GM19351 (cell line): Measurements from ENCODE around the gene ADAP1.
"Not testable (repeated sequence)": the region's sequence is repeated elsewhere in the genome, so short reads cannot be mapped to it uniquely, and the experiment has no call there.

Experiments used
- ATAC-seq: cut with Tn5 transposase; IDR thresholded peaks from one replicate; pipeline ENCODE4 v1.9.1; 2021; ENCODE audit warnings: mild to moderate bottlenecking, moderate library complexity; ENCODE audit not compliant: unreplicated experiment

ADAP1 gene

GRCh38 chr7:960269-960871, 5.9 kb upstream of the ADAP1 start:
- ATAC-seq = no peak

- ATAC-seq = not testable (repeated sequence)
Observed at GRCh38 chr7:959740-960139, 5.3 kb upstream of the ADAP1 start.

- no peak for ATAC-seq
Observed at GRCh38 chr7:959271-959670, 4.8 kb upstream of the ADAP1 start.

GRCh38 chr7:958221-959200, 4.0 kb upstream of the ADAP1 start:
- no peak for ATAC-seq

DNA sequence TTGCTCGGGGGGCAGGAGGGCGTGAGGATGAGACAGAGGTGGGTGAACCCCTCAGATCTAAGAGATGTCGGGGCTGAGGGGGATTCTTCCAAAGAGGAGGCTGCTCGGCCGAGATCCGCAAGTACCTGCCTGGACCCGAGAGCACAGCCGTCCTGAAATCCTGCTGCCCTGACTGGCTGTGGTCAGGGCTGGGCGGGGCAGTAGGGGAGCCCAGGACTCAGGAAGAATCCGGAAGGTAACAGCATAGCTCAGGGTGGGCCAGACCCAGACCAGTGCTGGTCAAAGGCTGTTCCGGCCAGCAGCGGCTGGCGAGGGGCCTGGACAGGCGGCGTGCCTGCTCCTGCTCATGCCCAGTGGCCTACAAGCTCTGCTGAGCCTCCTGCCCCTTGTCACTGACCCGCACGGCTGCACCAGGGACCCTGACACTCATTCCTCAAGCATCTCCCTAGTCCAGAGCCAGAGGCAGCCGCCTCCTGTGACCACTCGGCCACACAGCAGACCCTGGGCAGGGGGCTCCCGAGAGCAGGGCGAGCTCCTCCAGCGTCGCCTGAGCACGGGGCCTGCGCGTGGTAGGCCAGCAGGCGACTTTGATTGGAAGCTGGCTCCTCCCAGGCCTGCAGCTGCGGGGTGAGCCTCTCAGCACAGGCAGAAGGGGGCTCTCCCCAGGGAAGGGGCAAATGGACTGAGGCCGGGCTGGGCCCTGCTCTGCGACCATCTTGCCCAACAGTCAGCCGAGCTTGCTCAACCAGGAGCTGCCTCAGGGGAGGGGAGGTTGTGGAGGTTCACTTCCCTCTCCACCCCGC, 3.1 kb upstream of the ADAP1 start:
- ATAC-seq = no peak

- ATAC-seq = no peak
Observed at GRCh38 chr7:956031-956430, 1.6 kb upstream of the ADAP1 start.

- ATAC-seq = peak; percentile 28
Observed at GRCh38 chr7:953547-954327, 743 bp downstream of the ADAP1 start.

GRCh38 chr7:952548-953441, 1.7 kb downstream of the ADAP1 start:
- no peak for ATAC-seq

DNA sequence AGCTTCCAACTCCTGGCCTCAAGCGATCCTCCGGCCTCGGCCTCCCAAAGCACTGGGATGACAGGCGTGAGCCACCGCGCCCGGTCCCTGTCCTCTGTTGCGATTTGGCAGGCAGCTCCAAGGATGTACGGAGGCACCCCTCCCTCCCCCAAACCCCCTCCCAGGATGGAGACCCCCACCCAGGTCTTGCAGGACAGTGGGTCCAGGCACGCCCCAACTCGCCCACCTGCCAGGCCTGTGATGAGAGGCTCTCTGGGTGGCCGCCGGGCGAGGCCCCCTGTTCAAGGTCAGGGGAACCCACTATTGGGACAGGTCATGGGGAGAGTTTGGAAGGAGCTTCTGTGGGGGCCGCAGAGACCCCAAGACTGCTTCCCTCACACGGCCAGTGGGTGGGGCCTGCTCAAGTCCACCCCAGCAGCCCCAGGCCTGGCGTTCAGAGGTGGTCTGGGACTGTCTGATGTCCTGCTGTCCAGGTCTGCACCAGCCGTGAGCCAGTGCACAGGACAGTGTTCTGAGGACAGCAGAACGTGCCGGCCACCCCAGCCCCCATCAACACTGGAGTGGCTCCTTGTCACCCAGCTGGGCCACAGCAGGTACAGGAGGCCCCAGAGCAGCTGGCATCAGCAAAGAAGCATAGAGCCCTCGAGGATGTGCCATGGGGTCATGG, 2.5 kb downstream of the ADAP1 start:
- no peak for ATAC-seq

- ATAC-seq = no peak
Observed at GRCh38 chr7:949021-949934, 5.2 kb downstream of the ADAP1 start.

- ATAC-seq = no peak
Observed at GRCh38 chr7:947391-948210, 6.9 kb downstream of the ADAP1 start.

- ATAC-seq = no peak
Observed at GRCh38 chr7:946256-946996, 8.1 kb downstream of the ADAP1 start.

DNA sequence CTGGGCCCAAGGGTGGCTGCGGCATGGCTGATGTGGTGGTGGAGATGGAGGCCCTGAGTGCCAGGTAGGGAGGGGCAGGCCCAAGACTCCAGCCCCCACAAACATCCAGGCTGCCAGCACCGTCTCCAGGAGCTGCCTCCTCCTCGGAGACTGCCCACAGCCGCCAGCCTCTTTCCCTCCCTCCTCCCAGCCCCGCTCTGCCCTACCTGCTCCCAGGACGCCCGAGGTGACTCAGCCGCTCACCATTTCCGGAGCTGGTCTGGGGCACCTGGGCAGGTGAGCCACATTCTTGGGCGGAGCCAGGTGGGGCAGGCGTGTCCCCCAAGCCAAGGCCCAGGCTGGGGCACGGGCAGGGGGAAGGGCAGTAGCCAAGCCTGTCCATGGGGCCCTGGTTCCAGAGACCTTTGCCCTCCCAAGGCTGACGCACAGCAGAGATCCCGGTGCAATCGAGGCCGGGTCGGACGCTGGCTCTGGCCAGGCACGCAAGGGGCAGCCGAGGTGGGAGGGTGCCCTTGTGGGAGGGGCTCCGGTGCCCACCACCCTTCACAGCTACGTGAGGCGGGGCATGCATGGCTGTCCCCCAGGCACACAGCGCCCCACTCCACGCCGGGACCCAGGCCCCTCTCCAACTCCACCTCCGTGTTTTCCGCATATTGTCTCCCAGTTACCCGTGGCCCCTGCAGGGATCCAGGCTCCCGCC, 8.8 kb downstream of the ADAP1 start:
- ATAC-seq = no peak

DNA sequence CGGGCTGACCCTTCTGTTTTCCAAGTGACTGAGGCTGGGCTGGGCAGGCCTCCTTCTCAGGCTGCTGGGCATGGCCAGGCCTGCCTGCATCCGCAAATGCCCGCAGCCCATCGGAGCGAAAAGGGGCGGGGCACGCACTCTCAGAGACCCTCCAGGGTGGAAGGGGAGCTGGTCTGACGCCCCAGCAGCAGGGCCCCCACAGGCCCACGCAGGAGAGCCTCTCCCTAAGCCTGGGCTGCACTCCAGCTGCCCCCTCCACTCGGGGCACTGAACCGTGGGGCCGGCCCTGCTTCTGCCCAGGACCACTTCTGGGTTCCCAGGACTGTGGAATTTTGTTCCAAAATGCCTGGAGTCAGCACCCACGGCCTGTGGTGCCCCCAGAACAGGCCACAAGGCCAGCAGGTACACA, 9.3 kb downstream of the ADAP1 start:
- no peak for ATAC-seq

DNA sequence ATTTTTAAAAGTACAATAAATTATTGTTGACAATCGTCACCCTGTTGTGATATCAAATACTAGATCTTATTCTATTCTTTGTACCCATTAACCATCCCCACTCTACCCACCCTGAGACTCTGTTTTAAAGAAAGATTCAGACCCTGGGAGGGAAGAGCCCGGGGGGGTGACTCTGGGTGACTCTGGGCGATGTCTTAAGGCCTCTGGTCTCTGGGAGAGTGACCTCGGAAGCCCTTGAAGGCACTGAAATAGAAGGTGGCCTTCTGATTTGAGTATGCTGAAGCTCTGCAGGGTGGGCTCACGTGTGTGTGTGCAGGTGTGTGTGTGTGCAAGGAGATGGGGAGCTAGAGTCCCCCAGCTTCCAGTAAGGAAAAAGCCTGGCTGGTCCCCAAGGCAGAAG, 9.7 kb downstream of the ADAP1 start:
- no peak for ATAC-seq

DNA sequence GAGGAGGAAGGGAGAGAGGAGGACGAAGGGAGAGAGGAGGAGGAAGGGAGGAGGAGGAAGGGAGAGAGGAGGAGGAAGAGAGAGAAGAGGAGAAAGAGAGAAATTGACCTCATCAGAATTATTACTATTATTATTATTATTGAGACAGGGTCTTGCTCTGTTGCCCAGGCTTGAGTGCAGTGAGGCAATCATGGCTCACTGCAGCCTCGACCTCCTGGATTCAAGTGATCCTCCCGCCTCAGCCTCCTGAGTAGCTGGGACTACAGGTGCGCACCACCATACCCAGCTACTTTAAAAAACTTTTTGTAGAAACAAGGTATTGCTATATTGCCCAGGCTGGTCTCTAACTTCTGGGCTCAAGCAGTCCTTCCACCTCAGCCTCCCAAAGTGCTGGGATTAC, 10.7 kb downstream of the ADAP1 start:
- not testable (repeated sequence) for ATAC-seq
